ENCODE measurements around the gene HOXD9. TPM values are rescaled to one million over a fixed set of nuclear protein-coding genes. Genes with fewer than 3 reads are reported as not detected.

Gene HOXD9
- total RNA-seq, 1 experiment from 2014 or later = not detected

- Histone ChIP-seq H4K20me1 (ENCODE audit: control insufficient read depth, insufficient read depth, insufficient read length) (no peaks in the 10 kb centered on the region), H3T11ph (ENCODE audit: low read length) (no peak overlapping the region), H2BK12ac (ENCODE audit: insufficient read length, low read depth, low read length) (no peak overlapping the region), H2BK120ac (ENCODE audit: low read depth, low read length, poor library complexity, severe bottlenecking) (no peak overlapping the region), H2AK5ac (ENCODE audit: insufficient read length, low read length) (no peak overlapping the region), H2BK15ac (ENCODE audit: low read depth, low read length) (no peak overlapping the region), H3K56ac (ENCODE audit: insufficient read length, low read depth, low read length) (no peak overlapping the region), H4K5ac (ENCODE audit: insufficient read length, low read depth, low read length) (no peak overlapping the region), H3K23ac (ENCODE audit: insufficient read length, low read depth, low read length) (no peak overlapping the region), H3K23me2 (ENCODE audit: insufficient read length, low read depth, low read length, poor library complexity, severe bottlenecking) (no peaks in the 10 kb centered on the region), H2AFZ (ENCODE audit: low read length) (no peak overlapping the region), H2BK20ac (ENCODE audit: low read depth, low read length, poor library complexity, severe bottlenecking) (no peak overlapping the region), H3K79me2 (ENCODE audit: insufficient read depth, low read length) (no peaks in the 10 kb centered on the region), H3K9ac (ENCODE audit: extremely low read depth, insufficient read length, low read length) (no peak overlapping the region), H4K8ac (replicated peaks; ENCODE audit: insufficient read length, low read depth, low read length) (no peak overlapping the region), H3K18ac (ENCODE audit: insufficient read length, low read depth, low read length) (no peak overlapping the region), H3K4ac (ENCODE audit: low read depth, low read length) (no peak overlapping the region), H3K9me3 (ENCODE audit: control insufficient read depth, low read depth, low read length) (no peaks in the 10 kb centered on the region), H3K27ac (ENCODE audit: insufficient read length, low read depth, low read length) (no peak overlapping the region), H3K4me1 (ENCODE audit: insufficient read depth, low read length) (no peaks in the 10 kb centered on the region), H3K4me2 (ENCODE audit: insufficient read depth, insufficient read length, low read length) (no peak overlapping the region), H2BK5ac (ENCODE audit: insufficient read length, low read length) (no peak overlapping the region), H3K27me3 (ENCODE audit: insufficient read depth, low read length) (peaks cover 93% of the 10 kb centered on the region), H4K91ac (ENCODE audit: insufficient read length, low read depth, low read length) (no peak overlapping the region), H3K14ac (ENCODE audit: insufficient read depth, low read length) (no peak overlapping the region), H3K79me1 (ENCODE audit: insufficient read depth, low read depth, low read length, poor library complexity, severe bottlenecking) (no peaks in the 10 kb centered on the region)
- peaks cover 11 to 39% of the 10 kb centered on the region in 2 experiments for H3K4me1 Mint-ChIP-seq
- H3K27ac Mint-ChIP-seq = no peak overlapping the region
- no CpG with 5 or more reads among the region's 26 CpGs for WGBS (ENCODE audit: extremely low coverage, insufficient read length, low lambda C conversion rate)
- H3K36me3 Mint-ChIP-seq (ENCODE audit: insufficient read depth in 1 of 3, low read depth in 3 of 3) = no peaks in the 10 kb centered on the region; a peak in 2 of 7 replicates
- peaks cover 0 to 18% of the 10 kb centered on the region in 2 experiments for H3K9me3 Mint-ChIP-seq
- peaks cover 96% of the 10 kb centered on the region for H3K27me3 Mint-ChIP-seq (ENCODE audit: low read depth)
- TF ChIP-seq CTCF (conservative IDR thresholded peaks at IDR 0.05) = no peak
- peak; percentile 23 for DNase-seq
- H3K4me3 Mint-ChIP-seq = 0 out of 5 replicates have a peak overlapping the region, but pooled peaks of 1 of the 2 experiments have one; percentile 6
These were observed 13.2 kb upstream of the HOXD9 start for GRCh38 chr2:176109192-176109901.

Measured in H9 (cell line).